ENCODE measurements around the gene C1orf50. TPM values are rescaled to one million over a fixed set of nuclear protein-coding genes. Genes with fewer than 3 reads are reported as not detected.

Gene C1orf50
- total RNA-seq, 1 experiment from 2014 or later, result 8.3 TPM

GRCh38 chr1:42825036-42825851, 58.2 kb downstream of the C1orf50 start:
- H2AFZ ChIP-seq, result no peak overlapping the region
- peaks cover 5% of the 10 kb centered on the region; the same call in 1 of the 2 replicates for H3K9me3 ChIP-seq (ENCODE audit: insufficient read depth, low read depth)
- peaks cover 14% of the 10 kb centered on the region; the same call in 1 of the 2 replicates for H3F3A ChIP-seq (ENCODE audit: insufficient read depth, low read depth)
- POLR2A ChIA-PET (ENCODE audit: unreplicated experiment), result no interaction called here
- no peaks in the 10 kb centered on the region for H3K27me3 ChIP-seq (ENCODE audit: insufficient read depth, low read depth)
- H3K4me3 ChIP-seq, result no peak overlapping the region
- BruUV-seq (replicated peaks), result no TSS peak
- H3K4me2 ChIP-seq, result no peak overlapping the region
- intact Hi-C loops (cut with micrococcal nuclease; ENCODE audit: unreplicated experiment), result no loop called here
- H3K36me3 ChIP-seq (ENCODE audit: low read depth), result 0 out of 2 replicates have a peak, but pooled peaks cover 3% of the 10 kb centered on the region
- H4K20me1 ChIP-seq (ENCODE audit: insufficient read depth), result no peaks in the 10 kb centered on the region
- H3K4me1 ChIP-seq (replicated peaks; ENCODE audit: insufficient read depth), result peaks cover 17% of the 10 kb centered on the region
- CTCF ChIA-PET, result no interaction called here
- no peaks in the 10 kb centered on the region for H3K9me2 ChIP-seq (ENCODE audit: insufficient read depth)
- no peak overlapping the region for H3K27ac ChIP-seq
- TF ChIP-seq EZH2 (IDR thresholded peaks at IDR 0.05; ENCODE audit: low read depth) (no peak), CTCF (conservative IDR thresholded peaks at IDR 0.05) (no peak)
- DNase-seq, result no peak
- no peaks in the 10 kb centered on the region for H3K79me2 ChIP-seq (ENCODE audit: low read depth)

Other genes with a start within 250 kb of the C1orf50 start
- 82.7 and 102 TPM in 2 replicates for gene PPIH, start 108.8 kb upstream of the C1orf50 start, total RNA-seq (2021)
- 656 and 1,130 TPM in 2 replicates for gene YBX1, start 84.8 kb upstream of the C1orf50 start, total RNA-seq (2021)
- gene CLDN19, start 27.0 kb upstream of the C1orf50 start, total RNA-seq (2021), result not detected in 2 replicates
- 22.8 and 45.5 TPM in 2 replicates for gene P3H1, start 221 bp upstream of the C1orf50 start, total RNA-seq (2021)
- gene TMEM269, start 17.7 kb downstream of the C1orf50 start, total RNA-seq (2021), result 0.28 and 1.0 TPM in 2 replicates
- gene ERMAP, start 49.9 kb downstream of the C1orf50 start, total RNA-seq (2021), result 20.8 and 31.2 TPM in 2 replicates
- gene SVBP, start 50.1 kb downstream of the C1orf50 start, total RNA-seq (2021), result 32.3 and 32.6 TPM in 2 replicates
- gene ZNF691, start 79.4 kb downstream of the C1orf50 start, total RNA-seq (2021), result 11.4 and 14.6 TPM in 2 replicates
- gene SLC2A1, start 191.6 kb downstream of the C1orf50 start, total RNA-seq (2021), result 327 and 337 TPM in 2 replicates

Data from PC-9 (cell line).